ENCODE results near the gene GOLGA8K. TPM values are rescaled to one million over a fixed set of nuclear protein-coding genes. Genes with fewer than 3 reads are reported as not detected.
"Not testable (repeated sequence)": the region's sequence is repeated elsewhere in the genome, so short reads cannot be mapped to it uniquely, and the experiment has no call there.

GOLGA8K gene
- total and polyA plus RNA-seq, 2 of the 8 experiments (the other 6 are each of a cell fraction or from before 2014, with no cell fraction given) = 0.47 to 1.3 TPM

DNA sequence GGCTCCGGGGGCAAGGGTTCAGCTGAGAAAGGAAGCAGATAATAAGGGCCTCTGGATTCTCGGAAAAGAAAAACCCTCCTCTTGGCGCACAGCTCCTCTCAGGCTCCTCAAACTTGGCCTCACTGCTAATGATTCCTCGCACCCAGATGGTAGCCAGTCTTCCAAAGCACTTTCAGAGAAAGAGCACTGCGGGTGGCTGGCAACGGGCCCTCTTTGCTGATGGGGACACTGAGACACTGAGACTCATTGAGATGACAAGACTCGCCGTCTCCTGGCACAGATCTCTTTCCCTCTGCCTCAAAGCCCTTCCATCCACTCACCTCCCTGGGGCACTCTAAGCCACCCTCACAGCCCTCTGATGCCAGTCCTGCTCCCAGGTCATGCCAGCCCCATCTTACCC lies 6.6 kb downstream of the GOLGA8K start:
- 93% methylated on average over 2 of the region's 8 CpGs; no CpG with 5 or more reads in 1 of the 2 experiments for WGBS, 2 experiments (ENCODE audit: extremely low coverage in 1 of 2, insufficient coverage in 1 of 2, insufficient read length in 1 of 2, insufficient replicate concordance in 2 of 2, low coverage in 1 of 2, low lambda C conversion rate in 2 of 2, missing lambda C conversion rate in 1 of 2)
- H3K4me1 ChIP-seq (replicated peaks in 1 of 4; ENCODE audit: control insufficient read depth in 3 of 4, insufficient read depth in 4 of 4, low read length in 3 of 4); H2AFZ ChIP-seq (ENCODE audit: low read length); H3K27ac ChIP-seq (ENCODE audit: low read depth, low read length); H4K20me1 ChIP-seq (replicated peaks in 1 of 2; ENCODE audit: control insufficient read depth in 1 of 2, insufficient read depth in 2 of 2, low read length in 2 of 2); FAIRE-seq; H3K79me2 ChIP-seq (ENCODE audit: control insufficient read depth in 1 of 2, insufficient read depth in 2 of 2, low read length in 2 of 2); CTCF ChIA-PET (ENCODE audit: partially characterized antibody); H4K8ac ChIP-seq (ENCODE audit: extremely low read depth, insufficient read depth, low read length); H2BK15ac ChIP-seq (ENCODE audit: low read length); H3K79me1 ChIP-seq (ENCODE audit: low read depth, low read length); H3K9me3 ChIP-seq (ENCODE audit: insufficient read depth in 2 of 2, low read depth in 1 of 2, low read length in 1 of 2); H3K36me3 ChIP-seq (ENCODE audit: control insufficient read depth in 2 of 4, insufficient read depth in 4 of 4, low read length in 3 of 4); H3K4me3 ChIP-seq (ENCODE audit: extremely low read depth in 1 of 4, insufficient read depth in 2 of 4, low read depth in 3 of 4, low read length in 4 of 4); POLR2A ChIA-PET (ENCODE audit: partially characterized antibody); H4K91ac ChIP-seq (replicated peaks; ENCODE audit: insufficient read length, low read length); H3K23ac ChIP-seq (ENCODE audit: insufficient read length); DNase-seq (ENCODE audit: low read depth in 1 of 2, low spot score in 2 of 2); H3K14ac ChIP-seq (ENCODE audit: insufficient read length); H2AK5ac ChIP-seq (ENCODE audit: low read depth, low read length); H2BK5ac ChIP-seq (ENCODE audit: low read depth, low read length); H2BK12ac ChIP-seq (ENCODE audit: low read depth, low read length); H3K4me2 ChIP-seq (ENCODE audit: insufficient read depth in 1 of 2, low read depth in 2 of 2, low read length in 2 of 2); H4K5ac ChIP-seq (ENCODE audit: insufficient read length, low read depth, low read length); H3K27me3 ChIP-seq (replicated peaks in 1 of 4; ENCODE audit: control insufficient read depth in 3 of 4, extremely low read depth in 1 of 4, insufficient read depth in 3 of 4, low read length in 3 of 4); H3K4ac ChIP-seq (replicated peaks; ENCODE audit: insufficient read length, low read depth, low read length); H3K18ac ChIP-seq (ENCODE audit: extremely low read depth, low read length); H2BK120ac ChIP-seq (replicated peaks; ENCODE audit: low read depth, low read length); H2BK20ac ChIP-seq (ENCODE audit: low read length); H3K23me2 ChIP-seq (ENCODE audit: low read depth, low read length); H3K9ac ChIP-seq (replicated peaks in 1 of 4; ENCODE audit: extremely low read depth in 1 of 4, low read depth in 3 of 4, low read length in 3 of 4); H3K56ac ChIP-seq (replicated peaks; ENCODE audit: insufficient read length, low read depth, low read length): not testable (repeated sequence)

DNA sequence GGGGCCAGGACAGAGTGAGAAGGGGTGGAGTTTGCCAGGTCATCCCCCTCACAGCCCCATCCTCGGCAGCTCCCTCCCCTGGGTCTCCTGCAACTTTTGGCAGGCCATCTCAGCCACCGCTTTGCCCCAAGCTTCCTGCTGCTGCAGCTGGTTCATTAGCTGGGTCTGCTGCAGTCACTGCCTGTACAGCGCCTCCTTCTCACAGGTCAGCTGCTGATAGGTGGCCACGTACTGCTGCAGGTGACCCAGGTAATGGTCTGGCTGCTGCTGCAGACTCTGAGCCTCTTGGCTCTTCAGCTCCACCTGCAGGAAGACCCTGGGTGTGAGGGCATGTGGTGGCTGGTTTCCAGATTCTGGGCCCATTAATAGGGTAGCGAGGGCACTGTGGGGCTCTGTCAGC lies 8.3 kb downstream of the GOLGA8K start:
- H4K20me1 ChIP-seq (replicated peaks in 1 of 2; ENCODE audit: control insufficient read depth in 1 of 2, insufficient read depth in 2 of 2, low read length in 2 of 2); H4K91ac ChIP-seq (replicated peaks; ENCODE audit: insufficient read length, low read length); H3K4me2 ChIP-seq (ENCODE audit: insufficient read depth in 1 of 2, low read depth in 2 of 2, low read length in 2 of 2); H3K79me2 ChIP-seq (ENCODE audit: control insufficient read depth in 1 of 2, insufficient read depth in 2 of 2, low read length in 2 of 2); H2AFZ ChIP-seq (ENCODE audit: low read length); FAIRE-seq; H2BK15ac ChIP-seq (ENCODE audit: low read length); H2BK120ac ChIP-seq (replicated peaks; ENCODE audit: low read depth, low read length); H3K18ac ChIP-seq (ENCODE audit: extremely low read depth, low read length); H3K27ac ChIP-seq (ENCODE audit: low read depth, low read length); H4K8ac ChIP-seq (ENCODE audit: extremely low read depth, insufficient read depth, low read length); H3K36me3 ChIP-seq (ENCODE audit: control insufficient read depth in 2 of 4, insufficient read depth in 4 of 4, low read length in 3 of 4); H3K14ac ChIP-seq (ENCODE audit: insufficient read length); H4K5ac ChIP-seq (ENCODE audit: insufficient read length, low read depth, low read length); H3K23ac ChIP-seq (ENCODE audit: insufficient read length); H3K9me3 ChIP-seq (ENCODE audit: insufficient read depth in 2 of 2, low read depth in 1 of 2, low read length in 1 of 2); H2AK5ac ChIP-seq (ENCODE audit: low read depth, low read length); H3K4ac ChIP-seq (replicated peaks; ENCODE audit: insufficient read length, low read depth, low read length); H2BK12ac ChIP-seq (ENCODE audit: low read depth, low read length); H2BK5ac ChIP-seq (ENCODE audit: low read depth, low read length); H3K79me1 ChIP-seq (ENCODE audit: low read depth, low read length); H2BK20ac ChIP-seq (ENCODE audit: low read length); H3K27me3 ChIP-seq (replicated peaks in 1 of 4; ENCODE audit: control insufficient read depth in 3 of 4, extremely low read depth in 1 of 4, insufficient read depth in 3 of 4, low read length in 3 of 4); H3K9ac ChIP-seq (replicated peaks in 1 of 4; ENCODE audit: extremely low read depth in 1 of 4, low read depth in 3 of 4, low read length in 3 of 4); H3K4me1 ChIP-seq (replicated peaks in 1 of 4; ENCODE audit: control insufficient read depth in 3 of 4, insufficient read depth in 4 of 4, low read length in 3 of 4); H3K56ac ChIP-seq (replicated peaks; ENCODE audit: insufficient read length, low read depth, low read length); POLR2A ChIA-PET (ENCODE audit: partially characterized antibody); H3K23me2 ChIP-seq (ENCODE audit: low read depth, low read length); H3K4me3 ChIP-seq (ENCODE audit: extremely low read depth in 1 of 4, insufficient read depth in 2 of 4, low read depth in 3 of 4, low read length in 4 of 4); CTCF ChIA-PET (ENCODE audit: partially characterized antibody): not testable (repeated sequence)
- peak in 1 of 2 experiments; percentile 42 for DNase-seq (ENCODE audit: low read depth in 1 of 2, low spot score in 2 of 2)
- no CpG with 5 or more reads among the region's 5 CpGs for WGBS, 2 experiments (ENCODE audit: extremely low coverage in 1 of 2, insufficient coverage in 1 of 2, insufficient read length in 1 of 2, insufficient replicate concordance in 2 of 2, low coverage in 1 of 2, low lambda C conversion rate in 2 of 2, missing lambda C conversion rate in 1 of 2)

All from H1 (cell line).